DMS153 (cell line): Measurements from ENCODE around the gene BORCS6.

Source experiments
- DNase-seq: peaks from one replicate; lab custom pipeline; 2025; lab: John Stamatoyannopoulos, UW

Gene BORCS6

GRCh38 chr17:8210761-8211458 lies 20.9 kb upstream of the BORCS6 start:
- DNase-seq = no peak

DNA sequence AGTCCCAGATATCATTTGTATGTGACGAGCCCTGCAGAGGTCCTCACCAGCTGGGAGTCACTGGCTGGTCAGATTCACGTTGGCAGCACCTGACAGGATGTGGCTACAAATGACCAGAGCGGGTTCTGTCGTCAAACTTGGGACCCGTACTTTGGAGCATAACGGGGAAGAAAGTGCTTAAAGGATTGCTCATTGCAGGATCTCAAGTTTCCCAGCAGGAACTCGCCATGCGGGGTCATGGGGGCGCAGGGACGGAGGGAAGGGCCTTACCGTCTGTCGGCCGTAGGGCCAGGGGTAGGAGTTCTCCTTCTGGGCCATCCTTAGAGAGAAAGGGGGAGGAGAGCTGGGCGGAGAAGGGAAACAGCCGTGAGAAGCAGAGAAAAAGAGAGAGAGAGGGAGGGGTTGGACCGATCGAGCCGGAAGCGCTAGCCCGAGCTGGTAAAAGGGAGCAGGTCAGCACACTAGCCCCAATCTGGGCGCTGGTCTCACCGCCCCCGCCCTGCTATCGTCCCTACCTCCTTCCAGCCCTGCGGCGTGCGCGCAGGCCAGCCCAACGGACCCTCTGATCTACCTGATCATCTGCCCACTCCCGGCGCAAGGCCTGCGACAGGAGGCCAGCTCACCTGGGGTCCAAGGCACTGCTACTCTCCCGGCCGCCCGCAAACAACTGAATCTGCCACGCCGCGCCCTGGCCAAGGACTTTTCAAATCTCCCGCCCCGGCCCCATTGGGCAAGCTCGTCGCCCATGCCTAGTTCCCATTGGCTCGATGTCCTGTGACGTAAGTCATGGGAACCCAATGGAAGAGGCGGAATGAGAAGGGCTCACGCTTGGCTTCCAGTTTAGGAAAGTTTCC lies 20.2 kb upstream of the BORCS6 start, which contains the start of gene AURKB:
Gene AURKB, minus strand, starts transcription at position 669 of the 854 bp plus-strand sequence. Its CDS starts 351 bp downstream, at position 318.
- peak; percentile 62 for DNase-seq

- no peak for DNase-seq
Observed at GRCh38 chr17:8206536-8206935, 16.6 kb upstream of the BORCS6 start.

GRCh38 chr17:8204761-8205555 lies 15.0 kb upstream of the BORCS6 start:
- no peak for DNase-seq

DNA sequence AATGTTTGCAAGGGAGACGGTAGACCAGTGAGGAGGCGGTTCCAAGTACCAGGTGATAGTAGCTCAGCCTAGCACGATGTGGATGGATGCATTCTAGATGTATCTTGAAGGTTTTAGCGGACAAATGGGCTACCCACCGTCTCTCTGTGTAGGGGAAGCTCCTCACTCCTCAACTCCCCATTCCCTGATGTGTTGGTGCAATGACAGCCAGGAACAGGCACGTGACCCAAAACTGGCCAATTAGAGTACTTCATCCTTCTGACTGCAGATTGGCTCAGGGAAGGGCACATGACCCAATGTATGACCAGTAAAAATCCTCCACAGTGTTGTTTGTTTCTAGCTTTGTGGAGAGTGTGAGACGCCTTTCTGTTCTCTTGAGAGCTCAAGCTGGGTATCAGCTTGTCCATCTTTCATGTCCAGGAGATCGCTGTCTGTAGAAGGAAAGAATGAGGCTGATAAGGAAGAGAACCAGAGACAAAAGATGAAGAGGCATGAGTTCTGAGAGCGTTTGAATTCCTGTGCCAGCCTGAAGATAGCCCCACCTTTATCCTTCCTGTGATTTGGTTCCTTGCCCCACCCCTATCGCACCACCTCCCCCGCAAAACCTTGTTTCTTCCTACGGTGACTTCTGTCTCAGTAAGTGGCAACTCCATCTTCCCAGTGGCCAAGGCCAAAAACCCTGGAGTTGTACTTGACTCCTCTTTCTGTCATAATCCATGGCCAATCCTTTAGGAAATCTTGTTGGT lies 2.3 kb upstream of the BORCS6 start:
- peak; percentile 80 for DNase-seq

DNA sequence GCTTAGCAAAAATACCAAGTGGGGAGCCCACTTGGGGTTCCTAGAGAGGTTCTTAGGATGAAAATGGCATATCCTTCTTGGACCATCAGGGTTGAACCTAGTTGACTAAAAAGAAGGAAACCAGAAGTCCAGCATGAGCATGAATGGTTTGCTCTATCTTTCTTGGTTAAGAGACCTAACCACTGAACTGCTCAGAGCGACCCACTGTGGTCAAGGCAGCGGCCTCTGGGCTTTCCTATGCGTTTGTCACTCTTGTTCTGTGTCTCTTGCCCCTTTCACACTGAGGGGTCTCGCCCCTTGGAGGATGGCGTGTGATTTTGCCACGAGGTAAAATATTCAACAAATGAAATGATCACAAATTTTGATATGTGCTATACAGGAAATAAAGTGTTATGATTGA lies 526 bp upstream of the BORCS6 start:
- no peak for DNase-seq

GRCh38 chr17:8189041-8189710 lies 804 bp downstream of the BORCS6 start:
- no peak for DNase-seq

GRCh38 chr17:8188263-8188839 lies 1.6 kb downstream of the BORCS6 start:
- DNase-seq = no peak

- peak; percentile 90 for DNase-seq
Observed at GRCh38 chr17:8187517-8188262, 2.3 kb downstream of the BORCS6 start.

GRCh38 chr17:8186787-8187516 lies 3.0 kb downstream of the BORCS6 start:
- DNase-seq = peak; percentile 84

GRCh38 chr17:8186446-8186786 lies 3.6 kb downstream of the BORCS6 start:
- DNase-seq = no peak

DNA sequence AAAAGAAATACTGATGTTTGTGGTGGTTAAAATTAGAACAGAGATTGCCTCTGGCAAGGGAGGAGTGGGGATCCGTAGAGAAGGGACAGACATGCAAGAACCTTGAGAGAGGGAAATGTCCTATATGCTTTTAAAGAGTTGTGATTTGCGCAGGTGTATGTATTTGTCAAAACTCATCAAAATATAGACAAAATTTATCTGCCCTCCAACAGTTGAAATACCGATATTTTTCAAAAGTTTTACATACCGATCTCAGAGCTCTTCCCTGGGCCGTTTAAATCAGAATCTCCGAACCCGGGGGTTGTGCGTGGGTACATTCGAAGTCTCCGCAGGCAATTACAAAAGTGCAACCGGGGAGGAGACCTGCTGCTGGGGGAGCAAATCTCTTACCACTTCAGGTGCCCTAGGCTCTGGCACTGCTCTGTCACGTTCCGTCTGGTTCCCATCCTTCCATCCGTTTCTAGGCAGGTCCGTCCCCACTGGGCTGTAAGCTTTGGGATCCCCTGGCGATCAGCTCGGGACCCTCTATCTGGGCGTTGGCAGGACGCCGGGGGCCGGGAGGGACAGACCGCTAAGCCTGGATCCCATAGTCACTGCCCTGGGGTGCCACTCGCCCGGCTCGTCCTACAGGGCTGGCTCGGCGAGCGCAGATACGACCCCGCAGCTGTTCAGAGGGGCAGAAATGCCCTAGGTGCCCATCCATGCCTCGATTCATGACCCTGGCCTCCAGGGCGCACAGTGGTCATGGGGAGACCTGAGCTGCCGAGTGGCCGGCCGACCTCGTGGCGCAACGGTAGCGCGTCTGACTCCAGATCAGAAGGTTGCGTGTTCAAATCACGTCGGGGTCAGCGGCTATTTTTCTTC lies 4.2 kb downstream of the BORCS6 start:
- DNase-seq = no peak

DNA sequence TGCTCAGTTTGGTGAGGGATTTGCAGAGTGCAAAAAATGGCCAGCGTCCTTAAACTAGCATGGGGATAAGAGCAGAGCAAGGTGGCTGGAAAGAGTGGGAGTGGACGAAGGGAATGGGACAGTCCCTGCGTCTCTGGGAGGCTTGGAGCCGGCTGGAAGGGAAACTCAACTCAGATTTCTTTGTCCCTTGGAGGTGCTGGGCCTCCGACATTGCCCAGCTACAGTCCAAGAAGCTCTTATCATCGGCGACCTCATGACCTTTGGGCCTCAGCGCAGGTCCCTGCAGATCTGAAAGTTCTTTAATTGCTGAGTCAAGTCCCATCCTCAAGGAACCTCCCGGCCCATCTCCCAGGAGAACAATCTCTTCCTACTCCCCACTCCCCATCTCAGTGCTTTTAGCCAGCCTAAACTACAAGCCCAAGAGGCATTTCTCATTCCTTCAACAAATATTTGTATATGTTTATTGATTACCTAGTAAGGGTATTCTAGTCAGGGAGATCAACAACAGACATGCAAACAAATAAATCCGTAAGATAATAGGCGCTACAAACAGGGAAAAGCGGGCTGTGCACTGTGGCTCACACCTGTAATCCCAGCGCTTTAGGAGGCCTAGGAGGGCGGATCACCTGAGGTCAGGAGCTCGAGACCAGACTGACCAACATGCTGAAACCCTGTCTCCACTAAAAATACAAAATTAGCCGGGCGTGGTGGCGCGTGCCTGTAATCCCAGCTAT lies 12.8 kb downstream of the BORCS6 start:
- no peak for DNase-seq

GRCh38 chr17:8176197-8176940 lies 13.6 kb downstream of the BORCS6 start, which contains the start of gene TMEM107:
TMEM107 (minus strand) TSS chr17:8176380; CDS start chr17:8176286, 94 bp downstream.
- peak; percentile 68 for DNase-seq

- DNase-seq = no peak
Observed at GRCh38 chr17:8175795-8176196, 14.2 kb downstream of the BORCS6 start.

- DNase-seq = no peak
Observed at GRCh38 chr17:8173871-8174322, 16.1 kb downstream of the BORCS6 start.
